CD4-positive, alpha-beta memory T cell (primary cell): Measurements from ENCODE around the gene CA5A. TPM values are rescaled to one million over a fixed set of nuclear protein-coding genes. Genes with fewer than 3 reads are reported as not detected.
A peak's percentile ranks its signal among the peaks of the same experiment; 100 is the strongest.

Source experiments
- CTCF ChIA-PET: fragments of 350-600 bp; sonication (Branson Sonifier 250); formaldehyde crosslinking; loops from one replicate; lab custom pipeline; 2021; ENCODE audit warnings: inconsistent platforms; ENCODE audit not compliant: partially characterized antibody; lab: Charles Lee
- POLR2A ChIA-PET: fragments of 350-600 bp; sonication (Branson Sonifier 250); formaldehyde crosslinking; loops from one replicate; lab custom pipeline; 2021; ENCODE audit not compliant: partially characterized antibody; lab: Charles Lee
- DNase-seq, 5 donors: peaks; one replicate each; pipeline versions ENCODE4 v3.0.0 to v3.0.0-alpha.2; 2020 to 2022; ENCODE audit warnings: mixed read lengths in 1 of 5
- H3K27ac ChIP-seq: one replicate; pipeline ENCODE4 v1.7.0; 2013; ENCODE audit warnings: low read depth, low read length
- H3K27me3 ChIP-seq: 2 replicates; pipeline ENCODE4 v1.7.0; 2013; ENCODE audit warnings: mild to moderate bottlenecking, low read length, moderate library complexity; ENCODE audit not compliant: insufficient read depth
- H3K36me3 ChIP-seq: 2 replicates; pipeline ENCODE4 v1.7.0; 2013; ENCODE audit warnings: mild to moderate bottlenecking, low read length, moderate library complexity; ENCODE audit not compliant: insufficient read depth
- H3K4me1 ChIP-seq: 2 replicates; pipeline ENCODE4 v1.7.0; 2013; ENCODE audit warnings: mild to moderate bottlenecking, low read length, moderate library complexity; ENCODE audit not compliant: insufficient read depth
- H3K4me3 ChIP-seq, 2 donors: one replicate each; pipeline ENCODE4 v1.7.0; 2013; ENCODE audit warnings: low read length in 2 of 2, mild to moderate bottlenecking in 1 of 2
- H3K9me3 ChIP-seq, 2 donors: one replicate each; pipeline ENCODE4 v1.7.0; 2013; ENCODE audit warnings: low read length in 2 of 2, control low read depth in 1 of 2; ENCODE audit not compliant: control insufficient read depth in 1 of 2
- H3K27ac Mint-ChIP-seq, 7 donors: one replicate each; pipeline ENCODE4 v1.8.0; 2020 to 2021; ENCODE audit warnings: mixed read lengths in 7 of 7, mild to moderate bottlenecking in 6 of 7, inconsistent platforms in 3 of 7, moderate library complexity in 3 of 7
- H3K27me3 Mint-ChIP-seq, 2 donors: one replicate each; pipeline ENCODE4 v1.8.0; 2020 to 2021; ENCODE audit warnings: mixed read lengths in 2 of 2
- H3K36me3 Mint-ChIP-seq, 2 donors: one replicate each; pipeline ENCODE4 v1.8.0; 2020 to 2021; ENCODE audit warnings: mixed read lengths in 2 of 2, inconsistent platforms in 1 of 2, mild to moderate bottlenecking in 1 of 2
- H3K4me1 Mint-ChIP-seq, 4 donors: one replicate each; pipeline ENCODE4 v1.8.0; 2020 to 2021; ENCODE audit warnings: mixed read lengths in 4 of 4, mild to moderate bottlenecking in 1 of 4
- H3K4me3 Mint-ChIP-seq, 8 donors: one replicate each; pipeline ENCODE4 v1.8.0; 2020 to 2021; ENCODE audit warnings: mixed read lengths in 8 of 8, mild to moderate bottlenecking in 7 of 8, moderate library complexity in 6 of 8, inconsistent platforms in 3 of 8
- H3K9me3 Mint-ChIP-seq, 8 donors: one replicate each; pipeline ENCODE4 v1.8.0; 2020 to 2021; ENCODE audit warnings: mixed read lengths in 8 of 8, mild to moderate bottlenecking in 5 of 8, inconsistent platforms in 3 of 8, moderate library complexity in 1 of 8
- intact Hi-C: fragments of 100-400 bp; cut with micrococcal nuclease; formaldehyde crosslinking; loops from one replicate; pipeline ENCODE4 v1.15.1; 2023
- polyA plus RNA-seq, 2 donors: library from polyadenylated mRNA; unstranded; fragments of 300-500 nt; fragmentation: Illumina TruSeq; gene quantifications; one replicate each; pipeline ENCODE4 v1.2.3, GENCODE V29; 2021
- total RNA-seq, 2 experiments: library from RNA; stranded (reverse); gene quantifications; one replicate each; pipeline ENCODE4 v1.2.3, GENCODE V29; 2021

The CA5A gene
- total and polyA plus RNA-seq, 4 experiments from 2014 or later = not detected

DNA sequence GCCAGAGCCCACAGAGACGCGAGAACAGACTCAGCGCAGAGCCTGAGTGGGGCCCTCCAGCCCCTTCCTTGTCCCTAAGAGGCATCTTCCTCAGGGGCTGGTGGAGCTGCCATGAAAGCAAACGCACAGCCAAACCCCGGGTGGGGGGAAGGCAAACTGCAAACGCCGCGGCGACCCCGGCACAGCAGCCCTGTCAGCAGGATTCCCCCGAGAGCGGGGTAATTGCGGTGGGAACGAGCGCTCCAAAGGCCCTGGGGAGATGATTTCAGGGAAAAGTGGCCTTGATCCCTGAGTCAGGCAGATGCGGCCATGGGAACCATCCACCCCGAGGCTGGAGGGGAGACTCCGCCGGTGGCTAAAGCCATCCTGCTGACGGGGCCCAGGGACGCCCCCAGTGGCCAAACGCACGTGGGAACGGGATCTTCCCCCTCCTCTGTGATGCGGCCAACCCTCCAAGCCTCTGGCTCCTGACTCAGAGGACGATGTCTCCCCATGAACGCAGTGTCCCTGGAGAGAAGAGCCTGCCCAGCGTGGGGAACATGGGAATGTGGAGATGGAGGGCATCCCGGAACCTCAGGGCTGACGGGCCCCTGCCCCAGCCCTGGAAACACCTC, 92.1 kb downstream of the CA5A start:
- no peak for DNase-seq
- Histone ChIP-seq H3K27me3 (no peaks in the 10 kb centered on the region), H3K4me3 (no peak overlapping the region), H3K9me3 (no peaks in the 10 kb centered on the region), H3K27ac (no peak overlapping the region), H3K4me1 (peaks cover 10% of the 10 kb centered on the region), H3K36me3 (peaks cover 14% of the 10 kb centered on the region)
- Mint-ChIP-seq H3K4me3 (no peak overlapping the region), H3K27me3 (no peaks in the 10 kb centered on the region), H3K36me3 (peaks cover 0 to 6% of the 10 kb centered on the region in 2 donors), H3K9me3 (peaks cover 0 to 4% (median 0%) of the 10 kb centered on the region in 8 donors), H3K4me1 (peaks cover 0 to 35% (median 2%) of the 10 kb centered on the region in 4 donors), H3K27ac (peak overlapping the region in 2 of 7 donors; percentile 30 to 84)
- CTCF ChIA-PET = interaction anchor here (9.5 kb wide), 1 partner anchor 26 kb away, joined by 388 read pairs; the partner anchor contains the start of gene SLC7A5
- intact Hi-C loops = no loop called here
- POLR2A ChIA-PET = no interaction called here

DNA sequence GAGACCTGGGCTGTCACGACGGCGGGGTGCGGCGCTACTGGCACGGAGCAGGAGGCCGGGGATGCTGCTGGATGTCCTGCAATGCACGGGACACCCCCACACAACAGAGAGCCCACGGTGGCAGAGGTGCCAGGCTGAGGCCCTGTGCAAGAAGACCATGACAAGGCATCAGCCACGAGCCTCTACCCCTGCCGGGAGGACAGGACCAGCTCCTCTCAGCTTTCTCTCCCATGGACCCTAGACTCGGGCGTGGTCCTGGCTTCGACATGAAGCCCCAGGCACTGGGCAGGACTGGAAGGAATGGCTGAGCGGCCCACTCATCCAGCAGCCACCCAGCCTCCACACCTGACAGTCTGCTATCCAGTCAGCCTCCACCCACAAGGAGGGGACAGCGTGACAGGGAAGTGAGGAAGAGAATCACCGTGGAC, 92.6 kb downstream of the CA5A start:
- peaks cover 18% of the 10 kb centered on the region for H3K36me3 ChIP-seq
- no peak for DNase-seq
- Mint-ChIP-seq H3K36me3 (peaks cover 0 to 6% of the 10 kb centered on the region in 2 donors), H3K4me3 (no peak overlapping the region), H3K4me1 (peaks cover 0 to 35% (median 2%) of the 10 kb centered on the region in 4 donors), H3K27me3 (no peaks in the 10 kb centered on the region), H3K9me3 (peaks cover 0 to 4% (median 0%) of the 10 kb centered on the region in 8 donors), H3K27ac (peak overlapping the region in 4 of 7 donors; percentile 20 to 56 (median 40))
- intact Hi-C loops = no loop called here
- POLR2A ChIA-PET = no interaction called here
- H3K27ac ChIP-seq = no peak overlapping the region
- no peak overlapping the region for H3K4me3 ChIP-seq
- H3K9me3 ChIP-seq = no peaks in the 10 kb centered on the region
- CTCF ChIA-PET = interaction anchor here (2.2 kb wide), 1 partner anchor 28 kb away, joined by 10 read pairs; no protein-coding TSS in a partner anchor
- H3K4me1 ChIP-seq = peaks cover 10% of the 10 kb centered on the region
- H3K27me3 ChIP-seq = no peaks in the 10 kb centered on the region

DNA sequence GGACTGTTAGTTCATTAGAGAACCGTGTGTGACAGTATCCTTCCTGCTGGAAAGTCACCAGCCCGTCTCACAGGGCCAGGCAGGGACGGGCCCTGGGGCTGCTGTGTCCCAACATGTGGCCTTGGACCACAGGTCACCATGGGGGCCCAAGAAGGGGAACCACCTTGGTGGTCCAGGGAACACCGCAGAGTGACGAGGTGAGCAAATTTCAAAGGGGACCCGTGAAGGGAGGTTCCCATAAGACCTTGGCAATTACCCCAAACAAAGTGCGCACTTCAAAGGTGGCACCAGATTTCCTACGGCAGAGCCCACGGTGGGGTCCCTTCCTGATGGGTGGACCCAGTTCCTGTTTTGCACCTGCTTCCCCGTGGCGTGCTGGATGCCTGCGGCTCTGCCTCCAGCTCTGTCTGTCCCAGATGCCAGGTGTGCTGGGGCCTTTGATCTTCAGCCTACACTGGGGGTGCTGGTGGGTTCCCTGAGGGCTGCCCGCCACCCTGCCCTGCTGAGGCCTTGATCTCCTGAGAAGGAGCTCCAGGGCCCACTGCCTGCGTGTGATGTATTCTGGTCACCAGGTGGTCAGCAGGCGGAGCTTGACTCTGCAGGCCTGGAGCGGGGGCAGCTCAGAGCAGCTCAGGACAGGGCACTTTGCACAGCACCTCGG, 94.0 kb downstream of the CA5A start:
- Mint-ChIP-seq H3K9me3 (peaks cover 0 to 4% (median 0%) of the 10 kb centered on the region in 8 donors), H3K4me3 (peak overlapping the region in 2 of 8 donors; percentile 61 to 73), H3K27ac (peak overlapping the region in 4 of 7 donors; percentile 3 to 85 (median 66)), H3K27me3 (no peaks in the 10 kb centered on the region), H3K36me3 (peaks cover 0 to 11% of the 10 kb centered on the region in 2 donors), H3K4me1 (peaks cover 0 to 35% (median 2%) of the 10 kb centered on the region in 4 donors)
- Histone ChIP-seq H3K27ac (no peak overlapping the region), H3K4me1 (peaks cover 10% of the 10 kb centered on the region), H3K9me3 (no peaks in the 10 kb centered on the region), H3K27me3 (no peaks in the 10 kb centered on the region), H3K36me3 (peaks cover 23% of the 10 kb centered on the region), H3K4me3 (no peak overlapping the region)
- peak in 1 of 5 donors; percentile 48 for DNase-seq
- intact Hi-C loops = no loop called here
- POLR2A ChIA-PET = no interaction called here
- CTCF ChIA-PET = interaction anchor here (2.2 kb wide), 1 partner anchor 29 kb away, joined by 10 read pairs; no protein-coding TSS in a partner anchor

- Histone ChIP-seq H3K27me3 (no peaks in the 10 kb centered on the region), H3K4me3 (no peak overlapping the region), H3K4me1 (peaks cover 10% of the 10 kb centered on the region), H3K9me3 (no peaks in the 10 kb centered on the region), H3K36me3 (peaks cover 30% of the 10 kb centered on the region), H3K27ac (no peak overlapping the region)
- DNase-seq = no peak
- H3K36me3 Mint-ChIP-seq = peaks cover 0 to 16% of the 10 kb centered on the region in 2 donors
- peaks cover 0 to 4% (median 0%) of the 10 kb centered on the region in 8 donors for H3K9me3 Mint-ChIP-seq
- intact Hi-C loops = no loop called here
- ChIA-PET POLR2A (no interaction called here), CTCF (interaction anchor here (0.8 to 2.2 kb wide), 2 partner anchors 30 to 72 kb away, joined by 3 to 10 read pairs; no protein-coding TSS in a partner anchor)
- H3K27ac Mint-ChIP-seq = peak overlapping the region in 2 of 7 donors; percentile 63 to 85
- peak overlapping the region in 2 of 8 donors; percentile 61 to 73 for H3K4me3 Mint-ChIP-seq
- H3K4me1 Mint-ChIP-seq = peaks cover 0 to 35% (median 2%) of the 10 kb centered on the region in 4 donors
- H3K27me3 Mint-ChIP-seq = no peaks in the 10 kb centered on the region
Measured at GRCh38 chr16:87841340-87842208, 94.8 kb downstream of the CA5A start.

DNA sequence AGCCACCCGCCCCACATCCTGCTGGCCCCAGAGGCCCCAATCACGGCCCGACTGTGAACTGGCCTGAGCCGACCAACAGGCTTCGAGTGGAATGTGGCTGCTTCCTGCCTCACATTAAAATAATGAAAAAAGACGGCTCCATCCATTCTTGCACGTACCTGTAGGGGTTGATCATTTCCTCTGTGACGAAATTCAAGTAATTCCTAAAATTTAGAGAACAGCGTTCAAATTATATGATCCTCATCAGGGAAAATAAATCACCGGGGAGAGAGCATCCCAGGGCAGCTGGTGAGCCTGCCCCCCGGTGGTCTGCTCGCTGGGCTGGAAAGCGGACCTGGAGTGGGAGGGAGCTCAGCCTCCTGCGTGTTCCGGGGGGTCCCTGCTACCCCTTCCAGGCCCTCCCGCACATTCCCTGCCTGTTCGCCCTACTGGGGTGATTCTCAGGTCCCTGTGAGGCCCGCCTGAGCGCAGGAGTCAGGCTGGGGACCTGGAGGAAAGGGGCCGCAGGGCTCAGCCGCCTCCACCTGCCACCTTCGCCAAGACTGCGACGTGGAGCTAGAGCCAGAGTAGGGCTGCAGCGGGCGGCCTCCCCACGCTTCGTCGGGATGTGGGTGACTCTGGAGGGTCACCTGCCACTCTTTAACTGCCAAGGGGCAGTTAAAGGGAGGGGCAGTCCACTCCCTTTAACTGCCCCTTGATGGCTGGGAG, 95.9 kb downstream of the CA5A start:
- Mint-ChIP-seq H3K27me3 (no peaks in the 10 kb centered on the region), H3K27ac (peak overlapping the region in 1 of 7 donors; percentile 48), H3K36me3 (peaks cover 0 to 24% of the 10 kb centered on the region in 2 donors), H3K9me3 (peaks cover 0 to 4% (median 0%) of the 10 kb centered on the region in 8 donors), H3K4me1 (peaks cover 0 to 35% (median 2%) of the 10 kb centered on the region in 4 donors), H3K4me3 (no peak overlapping the region)
- DNase-seq = no peak
- H3K9me3 ChIP-seq = no peaks in the 10 kb centered on the region
- H3K27me3 ChIP-seq = no peaks in the 10 kb centered on the region
- H3K4me1 ChIP-seq = peaks cover 10% of the 10 kb centered on the region
- no peak overlapping the region for H3K27ac ChIP-seq
- CTCF ChIA-PET = interaction anchor here (1.4 to 6.3 kb wide), 2 partner anchors 9 to 61 kb away, joined by 5 to 34 read pairs; no protein-coding TSS in a partner anchor
- no peak overlapping the region for H3K4me3 ChIP-seq
- H3K36me3 ChIP-seq = peaks cover 34% of the 10 kb centered on the region
- POLR2A ChIA-PET = no interaction called here
- intact Hi-C loops = no loop called here

- Histone ChIP-seq H3K27ac (no peak overlapping the region), H3K4me3 (no peak overlapping the region), H3K27me3 (no peaks in the 10 kb centered on the region), H3K4me1 (peaks cover 10% of the 10 kb centered on the region), H3K36me3 (peaks cover 34% of the 10 kb centered on the region), H3K9me3 (no peaks in the 10 kb centered on the region)
- Mint-ChIP-seq H3K36me3 (peaks cover 0 to 26% of the 10 kb centered on the region in 2 donors), H3K27me3 (no peaks in the 10 kb centered on the region), H3K27ac (peak overlapping the region in 1 of 7 donors; percentile 48), H3K4me3 (no peak overlapping the region), H3K4me1 (peaks cover 0 to 33% (median under 1%) of the 10 kb centered on the region in 4 donors), H3K9me3 (peaks cover 0 to 4% (median 0%) of the 10 kb centered on the region in 8 donors)
- DNase-seq = no peak
- ChIA-PET CTCF (interaction anchor here (1.4 to 6.3 kb wide), 2 partner anchors 10 to 61 kb away, joined by 5 to 34 read pairs; no protein-coding TSS in a partner anchor), POLR2A (no interaction called here)
- intact Hi-C loops = no loop called here
Measured at GRCh38 chr16:87839542-87840270, 96.6 kb downstream of the CA5A start.
